Fibroblast of mammary gland (primary cell): ENCODE data around the gene NXPH3.

Experiments
- DNase-seq: peaks from one replicate; pipeline ENCODE4 v3.0.0-alpha.2; 2010; ENCODE audit warnings: low read depth
- H3K4me3 ChIP-seq: 2 replicates; pipeline ENCODE4 v1.5.1; 2011; ENCODE audit warnings: low read depth, mild to moderate bottlenecking, low read length, moderate library complexity; ENCODE audit not compliant: control insufficient read depth
- TF ChIP-seq, protein P1 (sequence below): conservative IDR thresholded peaks from 2 replicates; pipeline ENCODE4 v1.5.1; 2011; ENCODE audit warnings: low read depth, low read length, inconsistent platforms; ENCODE audit not compliant: control insufficient read depth, insufficient read depth

NXPH3 gene

DNA sequence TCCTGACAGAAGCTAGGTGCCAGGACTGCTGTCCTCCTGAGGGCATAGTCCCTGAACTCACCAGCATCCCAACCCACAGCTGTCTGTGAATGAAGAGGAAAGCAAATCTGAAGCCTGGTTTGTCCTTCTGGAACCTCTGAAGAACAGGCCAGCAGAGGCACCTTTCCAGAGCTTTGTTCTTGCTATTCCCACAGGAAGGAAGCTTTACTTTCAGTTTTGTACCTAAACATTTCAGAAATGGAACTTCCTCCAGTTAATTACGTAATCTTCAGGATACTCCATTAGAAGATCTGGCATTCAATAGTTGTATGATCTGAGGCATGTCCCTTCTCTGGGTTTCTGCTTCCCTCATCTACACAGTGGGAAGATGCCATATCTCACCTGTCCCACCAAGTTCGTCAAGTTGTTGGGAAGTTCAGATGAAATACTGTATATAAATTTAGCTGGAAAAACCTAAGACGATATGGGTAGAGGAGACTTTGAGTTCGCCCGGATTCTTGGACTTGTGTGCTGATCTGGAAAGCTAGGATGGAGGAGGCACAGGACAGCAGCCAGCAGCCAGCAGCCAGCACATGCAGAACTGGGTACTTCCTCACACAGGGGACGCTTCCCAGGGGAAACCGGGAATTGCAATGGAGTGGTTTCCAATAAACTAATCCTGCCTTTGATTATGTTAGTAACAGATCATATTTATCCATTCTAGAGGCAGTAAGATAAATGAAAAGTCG is 22.4 kb downstream of the NXPH3 start:
- DNase-seq: peak; percentile 30
- H3K4me3 ChIP-seq: no peak overlapping the region

DNA sequence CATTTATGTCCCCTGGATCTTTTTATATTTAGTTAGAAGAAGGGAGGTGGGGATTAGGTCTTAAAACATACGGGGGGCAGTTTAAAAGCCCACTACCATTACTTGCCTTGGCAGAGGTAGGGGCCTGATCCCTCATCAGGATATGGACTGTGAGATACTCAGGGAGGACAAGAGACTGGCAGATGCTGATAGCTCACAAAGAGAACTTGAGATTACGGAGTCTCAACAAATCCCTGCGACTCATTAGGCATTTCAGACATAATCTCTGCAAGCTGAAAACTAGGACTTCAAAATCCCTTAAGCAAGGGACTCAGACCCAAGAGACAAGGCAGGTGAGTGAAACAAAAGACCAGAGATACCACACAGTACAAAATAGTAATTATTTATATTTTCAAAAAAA is 23.2 kb downstream of the NXPH3 start:
- no peak for DNase-seq
- H3K4me3 ChIP-seq: no peak overlapping the region
- TF ChIP-seq, protein P1, sequence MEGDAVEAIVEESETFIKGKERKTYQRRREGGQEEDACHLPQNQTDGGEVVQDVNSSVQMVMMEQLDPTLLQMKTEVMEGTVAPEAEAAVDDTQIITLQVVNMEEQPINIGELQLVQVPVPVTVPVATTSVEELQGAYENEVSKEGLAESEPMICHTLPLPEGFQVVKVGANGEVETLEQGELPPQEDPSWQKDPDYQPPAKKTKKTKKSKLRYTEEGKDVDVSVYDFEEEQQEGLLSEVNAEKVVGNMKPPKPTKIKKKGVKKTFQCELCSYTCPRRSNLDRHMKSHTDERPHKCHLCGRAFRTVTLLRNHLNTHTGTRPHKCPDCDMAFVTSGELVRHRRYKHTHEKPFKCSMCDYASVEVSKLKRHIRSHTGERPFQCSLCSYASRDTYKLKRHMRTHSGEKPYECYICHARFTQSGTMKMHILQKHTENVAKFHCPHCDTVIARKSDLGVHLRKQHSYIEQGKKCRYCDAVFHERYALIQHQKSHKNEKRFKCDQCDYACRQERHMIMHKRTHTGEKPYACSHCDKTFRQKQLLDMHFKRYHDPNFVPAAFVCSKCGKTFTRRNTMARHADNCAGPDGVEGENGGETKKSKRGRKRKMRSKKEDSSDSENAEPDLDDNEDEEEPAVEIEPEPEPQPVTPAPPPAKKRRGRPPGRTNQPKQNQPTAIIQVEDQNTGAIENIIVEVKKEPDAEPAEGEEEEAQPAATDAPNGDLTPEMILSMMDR: no peak

More for the DNA sequence above, 22.4 kb downstream of the NXPH3 start:
- TF ChIP-seq, protein P1: no peak

DNA sequence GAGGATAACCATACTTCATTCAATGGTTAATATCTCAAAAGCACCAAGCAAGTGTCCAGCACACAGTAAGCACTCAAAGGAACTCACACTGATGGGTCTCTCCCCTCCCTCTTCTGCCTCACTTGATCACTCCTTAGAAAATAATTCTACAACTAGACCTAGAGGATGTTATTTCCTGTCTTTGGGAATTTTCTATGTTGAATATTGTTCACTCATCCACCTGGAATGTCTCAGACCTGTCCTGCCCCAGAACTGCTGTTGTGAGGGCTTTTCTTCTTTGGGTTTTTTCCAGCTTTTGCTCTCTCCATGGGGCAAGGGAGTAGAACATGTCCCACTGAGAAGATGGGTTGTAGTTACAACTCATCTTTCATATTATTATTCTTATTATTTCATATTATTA is 25.3 kb downstream of the NXPH3 start:
- no peak overlapping the region for H3K4me3 ChIP-seq
- no peak for DNase-seq
- TF ChIP-seq, protein P1: no peak

DNA sequence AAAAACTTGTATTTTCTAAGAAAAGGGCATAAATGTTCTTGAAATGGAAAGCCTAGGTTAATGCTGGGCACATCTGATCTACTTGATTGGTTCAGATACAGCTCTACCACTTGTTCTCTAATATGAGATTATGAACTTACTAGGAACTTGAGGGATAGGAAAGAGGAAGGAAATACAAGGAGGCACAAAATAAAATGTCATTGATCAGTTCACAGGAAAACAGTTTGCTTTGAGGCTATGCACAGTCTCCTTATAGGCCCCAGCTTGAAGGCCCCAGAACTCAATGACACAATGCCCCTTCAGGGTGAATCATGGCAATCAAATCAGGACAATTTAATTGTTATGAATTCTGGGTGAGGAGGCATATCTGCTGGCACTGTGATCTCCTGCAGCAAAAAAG is 27.1 kb downstream of the NXPH3 start:
- no peak overlapping the region for H3K4me3 ChIP-seq
- no peak for DNase-seq
- TF ChIP-seq, protein P1: no peak

DNA sequence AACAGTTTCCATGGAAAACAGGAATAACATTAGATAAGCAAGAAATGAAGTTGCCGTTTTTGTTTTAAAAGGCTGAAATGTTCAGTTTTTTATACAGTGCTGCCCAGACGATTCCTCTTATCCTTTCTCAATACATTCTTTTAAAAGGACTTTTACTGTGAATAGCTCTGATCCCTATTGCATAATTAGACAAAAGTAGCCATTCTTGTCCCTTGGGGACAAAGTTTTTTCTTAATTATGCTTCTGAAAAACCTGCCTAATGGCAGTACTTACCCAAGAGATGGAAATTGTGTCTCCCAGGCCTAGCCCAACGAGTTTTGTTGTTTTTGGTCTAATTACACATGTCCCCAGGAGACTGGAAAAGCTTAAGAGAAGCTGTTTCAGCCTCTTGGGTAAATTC is 27.6 kb downstream of the NXPH3 start:
- TF ChIP-seq, protein P1: no peak
- peak; percentile 15 for DNase-seq
- H3K4me3 ChIP-seq: no peak overlapping the region

DNA sequence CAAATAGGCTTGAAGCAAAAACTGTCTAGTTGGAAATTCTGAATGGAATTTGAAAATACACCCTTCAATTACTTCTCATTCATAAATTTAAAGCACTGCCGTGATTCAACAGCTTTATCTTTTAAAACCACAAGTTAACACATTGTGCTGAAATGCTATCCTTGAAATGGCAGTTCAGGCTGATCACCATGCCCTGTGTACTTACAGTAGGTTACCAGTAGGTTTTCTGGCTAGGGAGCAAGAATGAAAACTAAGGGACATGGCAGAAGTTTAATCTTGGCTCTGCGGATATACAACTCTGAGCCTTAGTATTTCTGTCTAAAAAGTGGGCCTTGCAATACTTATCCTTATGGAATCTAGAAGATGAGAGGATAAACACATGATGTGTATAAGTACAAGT is 28.0 kb downstream of the NXPH3 start:
- TF ChIP-seq, protein P1: peak; percentile 20

More for the DNA sequence above, 28.0 kb downstream of the NXPH3 start:
- H3K4me3 ChIP-seq: no peak overlapping the region
- DNase-seq: peak; percentile 20
